HG03354 (cell line): Measurements from ENCODE around the gene SYT13.

ENCODE experiments used
- ATAC-seq: cut with Tn5 transposase; IDR thresholded peaks from one replicate; pipeline ENCODE4 v1.9.1; 2021; ENCODE audit warnings: mild to moderate bottlenecking; ENCODE audit not compliant: unreplicated experiment, poor library complexity, severe bottlenecking

SYT13 gene

GRCh38 chr11:45204761-45205160 is 81.4 kb downstream of the SYT13 start:
- no peak for ATAC-seq

- ATAC-seq = no peak
These were observed 92.4 kb downstream of the SYT13 start for GRCh38 chr11:45193695-45194094.
